ENCODE measurements around the gene PAPPA2. TPM values are rescaled to one million over a fixed set of nuclear protein-coding genes. Genes with fewer than 3 reads are reported as not detected.

Gene PAPPA2
- total and polyA plus RNA-seq, 12 donors = 0.03 to 0.87 (median 0.10) TPM; not detected in 1

GRCh38 chr1:176852124-176852523 is 389.1 kb downstream of the PAPPA2 start:
- DNase-seq = no peak
- intact Hi-C loops (cut with DNase I) = no loop called here
- no peaks in the 10 kb centered on the region for H3K27me3 ChIP-seq
- H3K27ac ChIP-seq = no peak overlapping the region
- no peaks in the 10 kb centered on the region for H3K9me3 ChIP-seq (replicated peaks in 1 of 3)
- TF ChIP-seq POLR2A (IDR thresholded peaks at IDR 0.05) (no peak), CTCF (IDR thresholded peaks at IDR 0.05) (no peak)
- no peaks in the 10 kb centered on the region for H3K36me3 ChIP-seq (replicated peaks in 1 of 2)
- H3K4me1 ChIP-seq (replicated peaks in 1 of 2) = no peaks in the 10 kb centered on the region
- no peak overlapping the region for H3K4me3 ChIP-seq
- WGBS, 4 donors = 87 to 92% (median 89%) methylated on average over 3 of the region's 3 CpGs

- Histone ChIP-seq H3K4me1 (replicated peaks in 1 of 2) (no peaks in the 10 kb centered on the region), H3K27me3 (no peaks in the 10 kb centered on the region), H3K4me3 (no peak overlapping the region), H3K27ac (no peak overlapping the region), H3K36me3 (replicated peaks in 1 of 2) (no peaks in the 10 kb centered on the region), H3K9me3 (replicated peaks in 1 of 3) (no peaks in the 10 kb centered on the region)
- DNase-seq = no peak
- intact Hi-C loops (cut with DNase I) = no loop called here
- 55 to 78% (median 66%) methylated on average over 3 of the region's 3 CpGs for WGBS, 4 donors
- TF ChIP-seq CTCF (IDR thresholded peaks at IDR 0.05) (no peak), POLR2A (IDR thresholded peaks at IDR 0.05) (no peak)
Measured at GRCh38 chr1:176853503-176853902, 390.5 kb downstream of the PAPPA2 start.

GRCh38 chr1:176854121-176854520 is 391.1 kb downstream of the PAPPA2 start:
- TF ChIP-seq CTCF (IDR thresholded peaks at IDR 0.05) (no peak), POLR2A (IDR thresholded peaks at IDR 0.05) (no peak)
- Histone ChIP-seq H3K4me1 (replicated peaks in 1 of 2) (no peaks in the 10 kb centered on the region), H3K27ac (no peak overlapping the region), H3K4me3 (no peak overlapping the region), H3K36me3 (replicated peaks in 1 of 2) (no peaks in the 10 kb centered on the region), H3K27me3 (no peaks in the 10 kb centered on the region), H3K9me3 (replicated peaks in 1 of 3) (no peaks in the 10 kb centered on the region)
- intact Hi-C loops (cut with DNase I) = no loop called here
- DNase-seq = no peak
- WGBS, 4 donors = 89 to 94% (median 92%) methylated on average over 4 of the region's 4 CpGs

- Histone ChIP-seq H3K27ac (no peak overlapping the region), H3K4me1 (replicated peaks in 1 of 2) (no peaks in the 10 kb centered on the region), H3K36me3 (replicated peaks in 1 of 2) (no peaks in the 10 kb centered on the region), H3K27me3 (no peaks in the 10 kb centered on the region), H3K9me3 (replicated peaks in 1 of 3) (no peaks in the 10 kb centered on the region), H3K4me3 (no peak overlapping the region)
- 77 to 84% (median 80%) methylated on average over 7 of the region's 7 CpGs for WGBS, 4 donors
- DNase-seq = no peak
- intact Hi-C loops (cut with DNase I) = no loop called here
- TF ChIP-seq CTCF (IDR thresholded peaks at IDR 0.05) (no peak), POLR2A (IDR thresholded peaks at IDR 0.05) (no peak)
Measured at GRCh38 chr1:176854758-176855745, 392.1 kb downstream of the PAPPA2 start.
